GM18517 (cell line): ENCODE results near the gene ARFIP1.

Source experiments
- ATAC-seq: cut with Tn5 transposase; IDR thresholded peaks from one replicate; pipeline ENCODE4 v1.9.1; 2021; ENCODE audit warnings: mild to moderate bottlenecking, moderate library complexity; ENCODE audit not compliant: unreplicated experiment

ARFIP1 gene

DNA sequence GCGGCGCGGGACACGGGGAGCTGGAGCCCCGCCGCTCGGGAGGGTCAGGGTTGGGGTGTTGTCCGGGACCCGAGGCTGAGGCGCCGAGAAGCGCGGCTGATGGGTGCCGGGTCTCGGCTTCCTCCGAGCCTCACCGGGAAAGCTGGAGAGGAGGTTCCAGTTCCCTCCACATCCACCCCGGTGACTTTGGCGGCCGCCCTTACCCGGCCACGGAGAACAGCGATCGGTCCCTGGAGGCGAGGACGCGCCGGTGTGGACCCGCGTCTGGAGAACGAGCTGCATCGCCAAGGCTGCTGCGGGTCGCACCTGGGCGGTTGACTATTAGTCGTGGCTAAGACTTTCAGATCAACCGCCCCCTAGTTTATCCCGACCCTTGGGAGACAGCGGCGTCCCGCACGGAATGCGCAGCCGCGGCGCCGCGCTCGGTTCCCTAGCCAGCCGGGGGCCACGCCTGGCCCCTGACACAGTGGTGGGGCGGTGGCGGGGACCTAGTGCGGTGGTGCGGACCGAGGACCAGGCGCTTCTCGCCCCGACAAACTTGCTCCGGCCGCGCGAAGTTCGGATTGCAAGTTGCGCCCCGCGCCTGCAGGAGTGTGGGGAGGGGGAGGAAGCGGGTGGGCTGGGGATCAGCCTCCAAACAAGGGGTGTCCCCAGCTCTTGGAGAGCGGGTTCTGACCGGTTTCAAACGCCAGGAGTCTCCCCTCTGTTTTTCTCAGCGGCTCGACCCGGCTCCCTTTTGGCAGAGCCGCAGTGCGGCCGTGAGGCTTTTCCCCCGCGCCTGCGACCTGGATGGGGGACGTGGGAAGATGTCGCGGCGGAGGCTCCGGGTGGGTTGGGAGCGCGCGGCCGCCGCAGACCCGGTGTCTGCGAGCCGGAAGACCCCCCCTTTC, 156.9 kb downstream of the ARFIP1 start:
- no peak for ATAC-seq

DNA sequence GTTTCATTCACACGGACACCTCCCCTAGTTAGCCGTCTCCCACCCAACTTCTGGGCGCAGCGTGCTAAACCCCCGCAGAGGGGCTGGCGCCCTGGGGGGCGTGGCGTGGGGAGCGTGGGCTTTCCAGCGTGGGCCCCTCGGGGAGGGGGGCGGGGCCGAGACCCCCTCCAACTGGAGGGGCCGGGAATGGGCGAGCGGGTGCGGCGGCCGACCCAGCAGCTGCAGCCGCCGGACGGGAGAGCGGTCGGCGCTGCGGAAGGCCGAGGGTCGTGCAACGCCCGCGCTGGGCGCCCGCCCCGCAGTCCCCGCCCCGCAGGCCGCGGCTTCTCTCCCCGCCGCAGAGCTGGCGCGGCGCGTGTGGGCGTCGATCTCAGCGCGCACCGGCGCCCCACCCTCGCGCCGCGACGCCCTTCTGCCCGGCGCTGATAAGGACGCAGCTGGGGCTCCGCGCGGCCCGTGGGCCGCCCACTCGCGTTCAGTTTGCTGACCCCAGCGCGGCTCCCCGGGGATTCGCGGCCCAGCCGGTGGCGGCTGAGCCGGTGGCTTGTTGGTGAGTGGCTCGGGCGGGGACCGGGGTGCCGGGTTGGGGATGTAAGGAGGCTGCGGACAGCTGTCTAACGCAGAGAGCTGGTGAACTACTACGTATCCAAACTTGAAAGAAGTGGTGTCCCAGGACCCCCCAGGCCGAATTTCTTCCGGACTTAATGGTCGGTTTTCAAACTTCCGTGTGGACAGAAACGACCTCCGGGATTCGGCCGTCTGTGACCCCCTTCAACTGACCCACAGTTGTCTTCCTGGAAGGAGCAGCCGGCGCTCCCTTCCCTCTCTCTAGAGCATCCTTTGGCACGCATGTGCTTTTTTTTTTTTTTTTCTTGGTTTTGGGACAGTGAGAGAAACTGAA, 157.8 kb downstream of the ARFIP1 start:
- no peak for ATAC-seq

DNA sequence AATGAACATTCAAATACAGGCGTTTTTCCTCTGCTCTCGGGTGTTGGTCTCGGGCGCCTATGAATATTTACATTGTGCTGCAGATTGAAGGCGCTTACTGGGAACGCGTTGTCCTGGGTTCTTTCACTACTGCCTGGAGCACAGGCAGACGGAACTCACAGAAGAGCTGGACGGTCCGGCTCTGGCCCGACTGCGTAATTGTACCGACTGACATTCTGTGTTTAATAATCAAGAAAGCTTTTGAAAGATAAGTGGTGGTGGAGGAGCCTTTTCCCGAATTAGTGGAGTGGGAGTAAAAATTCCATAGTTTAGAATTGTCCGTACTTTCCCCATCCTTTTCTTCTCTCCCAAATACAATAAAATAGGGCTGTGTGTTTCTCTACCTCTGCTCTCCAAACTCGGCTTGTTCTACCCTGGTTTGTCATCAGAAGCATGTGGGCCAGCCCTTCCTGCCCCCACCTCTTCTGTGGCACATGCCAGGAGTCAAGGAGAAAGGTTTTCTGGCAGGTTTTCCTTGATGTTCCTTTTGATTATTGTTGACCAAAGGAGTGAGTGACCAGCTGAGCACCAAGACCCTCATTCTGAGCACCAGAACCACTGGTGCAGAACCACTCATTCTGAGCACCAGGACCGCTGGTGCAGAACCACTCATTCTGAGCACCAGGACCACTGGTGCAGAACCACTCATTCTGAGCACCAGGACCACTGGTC, 158.6 kb downstream of the ARFIP1 start:
- ATAC-seq = no peak

DNA sequence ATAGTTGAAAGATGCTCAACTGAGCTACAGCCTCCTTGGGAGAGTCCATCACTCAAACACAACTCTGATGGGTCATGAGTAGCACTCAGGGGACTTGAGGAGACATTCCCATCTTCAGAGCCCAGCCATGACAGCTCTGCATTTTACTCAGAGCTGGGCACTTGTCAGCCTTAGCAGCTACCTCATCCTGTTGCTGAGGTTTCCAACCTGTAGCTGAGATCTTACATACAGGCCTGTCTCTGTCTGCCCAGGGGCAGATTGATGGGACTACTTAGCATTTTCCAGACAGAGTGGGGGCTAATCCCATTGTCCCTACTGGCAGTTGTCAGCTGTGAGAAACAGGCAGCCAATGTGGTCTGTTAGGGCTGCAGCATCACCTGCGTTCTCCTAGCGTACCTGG, 159.9 kb downstream of the ARFIP1 start:
- ATAC-seq = no peak

DNA sequence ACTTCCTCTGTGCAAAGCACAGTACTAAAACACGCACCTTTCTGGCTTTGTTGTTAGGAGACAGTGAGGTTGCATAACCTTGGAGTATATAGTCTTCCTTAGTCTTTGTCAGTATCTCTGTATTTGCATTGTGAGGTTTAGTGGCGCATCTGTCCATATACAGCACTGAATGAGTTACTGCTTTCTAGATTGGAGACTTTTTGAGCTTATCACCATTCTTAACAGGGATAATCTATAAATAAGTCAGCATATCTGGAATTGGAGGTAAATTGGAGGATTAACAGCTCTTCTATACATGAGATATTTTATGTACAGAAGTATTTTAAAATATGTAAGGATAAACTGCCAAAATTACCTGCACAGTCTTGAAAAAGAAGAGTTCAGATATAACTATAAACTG, 160.7 kb downstream of the ARFIP1 start:
- ATAC-seq = no peak

DNA sequence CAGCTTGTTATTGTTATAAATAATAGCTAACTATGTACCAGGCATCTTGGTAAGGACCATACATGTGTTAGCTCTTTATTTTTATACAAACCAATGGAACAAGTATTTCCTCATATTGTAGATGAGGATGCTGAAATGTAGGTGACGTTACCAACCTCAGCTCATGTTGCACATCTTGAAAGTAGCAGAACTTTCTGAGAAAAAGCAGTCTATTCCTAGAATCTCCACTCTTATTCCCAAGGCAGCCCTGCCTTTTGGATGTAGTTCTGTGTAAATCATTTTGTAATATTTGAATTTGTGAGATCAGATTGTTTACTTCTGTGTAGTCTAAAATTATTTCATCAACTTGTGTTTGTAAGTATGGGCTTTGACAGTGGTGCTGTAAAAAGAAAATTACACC, 161.7 kb downstream of the ARFIP1 start:
- ATAC-seq = no peak

DNA sequence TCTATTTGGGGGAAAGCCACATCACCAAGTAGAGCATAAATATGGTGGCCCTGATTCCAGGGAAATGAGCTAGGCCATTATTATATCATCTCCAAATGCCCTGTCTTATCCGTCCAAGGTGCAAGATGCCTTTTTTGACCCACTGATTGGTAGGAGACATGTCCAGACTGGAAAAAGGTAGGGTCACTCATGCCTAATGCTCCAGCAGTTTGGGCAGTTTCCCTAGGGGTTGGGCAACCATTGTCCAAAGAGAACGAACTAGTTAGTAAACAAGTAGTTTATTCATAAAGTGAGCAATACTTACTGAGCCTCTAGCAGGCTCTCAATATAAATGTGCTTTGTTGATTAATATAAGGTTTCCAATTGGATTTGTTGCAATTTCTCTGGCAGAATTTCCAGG, 162.6 kb downstream of the ARFIP1 start:
- ATAC-seq = no peak

DNA sequence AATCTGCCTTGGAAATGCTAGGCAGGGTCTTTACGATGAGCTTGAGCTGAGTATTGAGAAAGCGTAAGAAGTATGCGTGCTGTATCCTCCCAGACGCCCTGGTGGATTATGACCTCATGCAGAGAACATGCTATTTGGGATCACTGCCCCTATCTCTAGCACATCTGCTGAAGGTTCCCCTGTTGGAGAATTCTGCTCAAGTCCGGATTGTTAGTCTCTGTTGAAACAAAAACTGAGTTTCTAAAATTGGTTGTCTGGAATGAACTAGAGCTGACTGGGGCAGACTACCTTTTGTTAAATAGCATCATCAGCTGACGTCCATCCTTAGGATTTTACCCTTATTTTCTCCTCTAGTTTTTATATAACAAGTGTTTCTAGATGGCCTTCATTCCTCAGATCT, 163.9 kb downstream of the ARFIP1 start:
- no peak for ATAC-seq

DNA sequence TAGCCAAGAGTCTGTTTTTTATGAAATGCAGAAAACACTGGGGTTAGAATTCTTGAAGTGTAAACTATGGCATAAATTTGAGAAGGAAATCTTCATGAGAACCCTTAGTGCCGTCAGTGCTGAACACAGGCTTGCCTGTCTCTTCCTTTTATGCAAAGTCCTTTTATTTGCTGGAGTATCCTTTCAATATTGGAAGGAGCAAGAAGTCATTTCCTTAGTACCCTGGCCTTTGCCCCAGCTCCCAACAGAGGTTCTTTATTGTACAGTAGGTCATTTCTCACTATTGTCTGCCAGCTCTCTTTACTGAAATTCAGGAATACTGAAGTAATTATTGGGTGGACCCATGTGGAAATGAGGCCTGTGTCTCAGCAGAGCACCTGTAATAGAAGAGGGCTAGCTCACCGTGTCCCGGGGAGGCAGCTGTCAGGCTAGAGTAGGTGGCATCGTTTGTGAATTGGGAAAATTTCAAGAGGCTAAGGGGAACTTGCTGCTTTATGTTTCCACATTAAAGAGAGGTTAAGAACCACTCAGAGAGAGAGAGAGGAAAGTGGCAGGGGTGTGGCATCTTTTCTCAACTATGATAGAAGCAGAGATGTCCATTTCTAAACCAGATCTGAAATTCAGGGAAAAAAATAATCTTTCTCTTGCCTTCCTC, 165.0 kb downstream of the ARFIP1 start:
- no peak for ATAC-seq

DNA sequence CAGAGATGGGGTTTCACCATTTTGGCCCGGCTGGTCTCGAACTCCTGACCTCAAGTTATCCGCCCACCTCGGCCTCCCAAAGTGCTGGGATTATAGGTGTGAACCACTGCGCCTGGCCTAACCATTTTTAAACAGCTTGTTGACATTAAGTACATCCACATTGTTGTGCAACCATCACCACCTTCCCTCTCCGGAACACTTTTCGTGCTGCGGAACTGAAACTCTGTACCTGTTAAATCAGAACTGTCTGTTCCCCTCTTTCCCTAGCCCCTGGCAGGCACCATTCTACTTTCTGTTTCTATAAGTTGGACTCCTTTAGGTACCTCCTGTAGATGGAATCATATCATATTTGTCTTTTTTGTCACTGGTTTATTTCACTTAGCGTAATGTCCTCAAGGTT, 165.9 kb downstream of the ARFIP1 start:
- no peak for ATAC-seq

DNA sequence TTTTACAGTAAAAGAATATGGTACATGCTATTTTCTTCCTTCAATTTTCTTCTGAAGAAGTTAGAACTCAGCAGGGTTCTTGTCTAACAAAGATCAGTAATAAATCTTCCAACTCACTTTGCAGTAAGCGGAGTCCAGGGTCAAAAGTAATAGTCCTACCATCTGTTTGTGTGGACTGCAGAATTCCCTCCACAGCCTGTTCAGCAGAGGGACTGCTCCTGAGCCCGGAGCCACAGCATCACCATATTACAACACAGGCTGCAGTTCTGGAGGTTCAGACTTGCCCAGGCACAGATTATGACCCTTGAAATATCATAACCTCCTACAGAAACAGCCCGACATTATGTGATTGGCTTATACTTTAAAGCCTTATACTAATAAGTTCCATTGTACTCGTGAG, 166.7 kb downstream of the ARFIP1 start:
- ATAC-seq = no peak

DNA sequence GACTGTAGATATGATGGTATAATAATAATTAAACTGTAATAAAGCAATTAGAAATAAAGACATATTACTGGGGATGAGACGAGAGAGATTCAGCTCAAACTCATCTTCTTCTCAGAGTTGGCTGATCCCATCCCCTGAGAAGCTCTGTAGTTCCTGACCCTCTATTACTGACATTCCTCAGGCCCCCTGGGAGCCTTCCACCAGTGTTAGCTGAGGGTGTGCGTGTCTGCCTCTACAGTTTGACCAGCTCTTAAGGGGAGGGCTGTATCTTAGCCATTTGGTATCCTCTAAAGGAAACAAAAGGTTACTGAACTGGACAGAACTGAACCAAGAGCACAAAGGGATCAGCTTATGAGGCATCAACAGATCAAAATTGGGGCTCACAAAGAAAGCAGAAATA, 167.6 kb downstream of the ARFIP1 start:
- ATAC-seq = no peak

DNA sequence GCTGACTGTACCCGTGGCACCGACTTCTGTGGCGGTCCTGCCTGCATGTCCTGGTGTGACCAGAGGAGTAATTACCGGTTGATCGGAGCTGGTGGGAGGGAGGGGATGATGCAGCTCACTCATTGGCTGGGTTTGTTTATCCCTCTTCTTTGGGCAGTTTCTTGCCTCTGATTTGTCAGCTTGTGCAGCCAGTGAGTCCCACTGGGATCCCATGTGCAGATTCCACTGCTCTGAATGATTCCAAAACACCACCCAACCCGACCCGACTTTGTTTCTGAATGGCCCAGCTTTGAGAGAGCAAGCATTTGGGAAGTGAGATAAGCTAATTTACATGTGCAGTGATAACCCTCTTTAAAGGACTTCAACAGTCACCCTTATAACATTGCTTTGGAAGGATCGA, 170.2 kb downstream of the ARFIP1 start:
- ATAC-seq = no peak

DNA sequence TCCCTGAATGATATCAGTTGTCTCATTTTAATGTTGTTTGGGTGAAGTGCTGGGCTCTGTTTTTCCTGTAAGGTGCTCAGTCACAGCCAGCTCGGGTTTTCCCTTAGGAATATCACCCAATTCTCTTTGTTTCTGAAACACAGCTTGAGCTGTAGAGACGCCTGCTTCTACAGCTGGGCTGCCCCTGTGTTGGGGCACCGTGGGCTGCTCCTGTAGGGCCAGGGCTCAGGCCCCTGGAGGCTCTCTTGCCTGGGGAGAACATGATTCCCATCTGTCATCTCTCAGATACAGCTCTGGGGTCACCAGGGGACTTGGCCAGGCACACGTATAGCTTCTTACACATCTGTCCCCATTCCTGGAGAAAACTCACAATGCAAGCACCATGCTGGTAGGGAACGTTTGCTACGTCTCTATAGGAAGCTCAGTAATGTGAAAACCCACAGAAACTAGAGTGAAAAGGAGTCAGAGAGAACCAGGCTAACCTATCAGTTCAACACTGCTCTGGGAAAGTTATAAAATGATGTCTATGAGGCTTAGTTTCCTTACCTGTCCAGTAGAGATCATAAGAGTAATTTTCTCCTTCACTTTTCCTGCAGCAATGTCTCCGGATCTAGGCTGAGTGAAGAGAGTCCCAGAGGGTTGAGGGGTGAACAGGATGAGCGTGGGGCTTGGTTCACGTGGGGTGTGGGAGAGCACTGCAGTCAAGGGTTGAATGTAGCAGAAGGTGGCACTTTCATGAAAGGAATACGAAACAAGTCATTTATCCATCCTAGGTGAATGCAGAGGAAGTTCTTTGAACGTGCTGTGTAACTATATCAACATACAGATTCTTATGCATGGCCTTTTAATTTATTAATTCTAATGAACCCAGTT, 170.9 kb downstream of the ARFIP1 start:
- ATAC-seq = no peak

DNA sequence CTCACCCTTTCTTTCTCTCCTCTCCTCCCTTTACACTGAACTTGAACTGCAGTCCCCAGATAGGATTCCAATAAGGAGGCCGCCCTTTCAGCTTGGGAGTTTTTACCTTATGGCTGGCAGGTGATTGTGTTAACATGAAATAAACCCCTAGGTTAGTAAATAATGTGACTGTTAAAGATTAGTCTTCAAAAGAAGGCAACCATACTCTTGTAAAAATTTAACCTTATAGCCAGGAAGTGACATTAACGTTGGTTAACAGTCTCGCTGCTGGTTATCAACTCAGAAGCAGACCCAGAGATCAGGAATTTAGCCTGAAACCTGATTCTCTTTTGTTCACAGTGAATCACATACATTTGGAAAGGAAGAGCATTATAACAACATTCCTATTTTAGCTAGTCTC, 171.6 kb downstream of the ARFIP1 start:
- no peak for ATAC-seq

DNA sequence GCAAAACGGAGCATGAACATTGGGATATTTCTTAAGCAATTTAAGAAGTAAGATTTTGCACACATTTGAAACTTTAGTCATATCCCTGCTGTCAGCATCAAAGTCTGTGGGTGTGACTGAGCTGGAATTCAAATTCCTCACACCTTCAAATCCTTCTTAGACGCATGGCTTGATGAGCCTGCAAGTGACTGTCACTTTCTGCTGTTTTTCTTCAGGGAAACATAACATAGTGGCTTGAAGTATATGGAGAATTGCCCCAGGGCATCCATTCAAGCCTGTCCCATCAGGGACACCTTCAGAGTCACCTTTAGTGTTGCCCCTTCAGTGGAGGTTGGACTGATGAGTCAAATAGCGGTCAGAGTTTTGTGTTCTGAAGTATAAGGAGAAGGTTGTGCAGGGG, 173.8 kb downstream of the ARFIP1 start:
- no peak for ATAC-seq

DNA sequence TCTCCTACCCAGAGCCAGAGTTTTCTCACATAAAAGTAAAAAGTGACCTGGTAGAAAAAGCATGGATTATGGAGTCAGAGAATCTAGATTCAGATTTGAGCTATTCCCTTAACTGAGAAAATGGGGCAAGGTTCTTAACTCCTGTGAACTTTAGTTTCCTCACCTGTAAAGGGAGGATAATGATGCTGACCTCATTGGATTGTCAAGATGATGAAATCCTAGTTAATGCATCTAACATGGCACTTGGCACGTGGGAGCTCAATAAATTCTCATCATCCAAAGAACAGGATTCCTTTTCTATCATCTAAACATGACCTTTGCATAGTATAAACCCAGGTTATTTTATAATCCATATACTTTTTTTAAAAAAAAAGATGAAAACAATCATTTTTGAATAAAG, 175.0 kb downstream of the ARFIP1 start:
- ATAC-seq = no peak

DNA sequence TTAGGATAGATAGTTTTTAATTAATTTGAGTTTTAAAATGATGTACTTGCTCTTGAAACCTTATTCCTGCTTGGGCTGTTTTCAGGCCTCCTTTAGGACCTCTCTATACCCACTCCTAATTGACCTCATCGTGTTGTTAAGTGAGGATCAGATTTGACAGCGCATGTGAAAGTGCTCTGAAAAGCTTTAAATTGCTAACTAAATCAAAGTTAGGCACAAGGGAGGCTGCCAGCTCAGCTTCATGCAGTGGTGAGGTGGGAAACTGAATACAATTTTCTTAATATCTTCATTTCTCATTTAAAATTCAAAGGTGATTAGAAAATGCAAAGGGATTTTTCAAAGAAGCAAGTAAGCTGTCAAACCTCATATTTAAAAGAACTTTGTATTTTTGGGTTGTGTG, 176.4 kb downstream of the ARFIP1 start:
- ATAC-seq = no peak

DNA sequence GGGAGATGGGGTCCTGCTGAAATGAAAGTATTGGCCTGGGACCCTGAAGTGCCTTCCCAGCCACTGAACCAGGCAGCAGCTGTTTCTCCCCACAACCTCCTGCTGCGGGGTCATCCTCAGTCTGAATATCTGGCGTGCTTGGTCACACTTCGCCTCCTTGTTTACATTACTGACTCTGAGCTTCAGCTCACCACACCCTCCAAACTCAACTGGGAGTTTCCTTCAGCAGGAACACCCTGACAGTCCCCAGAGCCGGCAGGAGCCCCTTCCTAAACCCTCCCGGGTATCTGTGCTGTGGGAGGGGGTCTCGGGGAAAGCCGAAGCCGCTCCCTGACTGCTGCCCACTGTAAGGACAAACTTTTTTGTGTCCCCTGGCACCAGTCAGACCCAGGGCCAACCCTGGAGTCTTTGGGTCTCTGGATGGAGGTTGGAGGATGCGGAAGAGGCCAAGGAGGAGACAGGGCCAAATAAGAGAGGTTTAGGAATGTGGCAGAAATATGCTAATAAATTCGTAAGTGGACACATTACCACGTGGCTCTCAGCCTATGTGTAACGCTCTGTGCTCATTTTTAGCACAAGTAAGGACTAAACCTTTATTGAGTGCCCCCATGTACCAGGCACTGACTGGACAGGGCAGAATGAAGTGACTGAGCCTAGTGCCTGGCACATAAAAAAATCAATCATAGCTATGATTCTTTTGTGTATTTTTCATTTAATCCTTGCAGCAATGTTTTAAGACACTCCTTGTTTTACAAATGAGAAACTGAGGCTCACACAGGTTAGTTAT, 177.1 kb downstream of the ARFIP1 start:
- no peak for ATAC-seq
